Measurements from ENCODE around the gene IQCF2. TPM values are rescaled to one million over a fixed set of nuclear protein-coding genes. Genes with fewer than 3 reads are reported as not detected.

Gene IQCF2
- total RNA-seq, 1 donor from 2014 or later: not detected

DNA sequence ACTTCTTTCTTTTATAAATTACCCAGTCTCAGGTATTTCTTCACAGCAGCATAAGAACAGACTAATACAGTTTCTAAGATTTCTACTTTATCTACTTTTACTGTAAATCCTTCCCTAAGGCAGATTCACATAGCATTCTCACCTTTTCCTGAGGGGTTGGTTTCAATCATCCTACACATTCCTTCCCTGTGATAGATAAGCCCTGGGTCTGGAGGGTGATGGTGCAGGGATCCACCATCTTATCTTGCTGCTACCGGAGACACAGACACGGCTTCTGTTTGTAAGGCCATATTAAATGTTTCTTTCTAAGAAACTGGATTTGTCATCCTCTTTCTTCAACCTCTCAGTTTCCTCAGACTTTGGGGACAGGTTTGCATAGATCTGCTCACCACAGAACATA is 7.9 kb downstream of the IQCF2 start:
- Mint-ChIP-seq H3K27me3 (ENCODE audit: low read depth) (peaks cover 21% of the 10 kb centered on the region), H3K4me3 (no peak overlapping the region), H3K9me3 (no peaks in the 10 kb centered on the region), H3K27ac (ENCODE audit: unreplicated experiment) (no peak overlapping the region), H3K4me1 (no peaks in the 10 kb centered on the region), H3K36me3 (ENCODE audit: low read depth) (no peaks in the 10 kb centered on the region)
- TF ChIP-seq, protein P1, sequence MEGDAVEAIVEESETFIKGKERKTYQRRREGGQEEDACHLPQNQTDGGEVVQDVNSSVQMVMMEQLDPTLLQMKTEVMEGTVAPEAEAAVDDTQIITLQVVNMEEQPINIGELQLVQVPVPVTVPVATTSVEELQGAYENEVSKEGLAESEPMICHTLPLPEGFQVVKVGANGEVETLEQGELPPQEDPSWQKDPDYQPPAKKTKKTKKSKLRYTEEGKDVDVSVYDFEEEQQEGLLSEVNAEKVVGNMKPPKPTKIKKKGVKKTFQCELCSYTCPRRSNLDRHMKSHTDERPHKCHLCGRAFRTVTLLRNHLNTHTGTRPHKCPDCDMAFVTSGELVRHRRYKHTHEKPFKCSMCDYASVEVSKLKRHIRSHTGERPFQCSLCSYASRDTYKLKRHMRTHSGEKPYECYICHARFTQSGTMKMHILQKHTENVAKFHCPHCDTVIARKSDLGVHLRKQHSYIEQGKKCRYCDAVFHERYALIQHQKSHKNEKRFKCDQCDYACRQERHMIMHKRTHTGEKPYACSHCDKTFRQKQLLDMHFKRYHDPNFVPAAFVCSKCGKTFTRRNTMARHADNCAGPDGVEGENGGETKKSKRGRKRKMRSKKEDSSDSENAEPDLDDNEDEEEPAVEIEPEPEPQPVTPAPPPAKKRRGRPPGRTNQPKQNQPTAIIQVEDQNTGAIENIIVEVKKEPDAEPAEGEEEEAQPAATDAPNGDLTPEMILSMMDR (conservative IDR thresholded peaks at IDR 0.05): no peak
- no peak for DNase-seq (ENCODE audit: low read depth, low spot score)

DNA sequence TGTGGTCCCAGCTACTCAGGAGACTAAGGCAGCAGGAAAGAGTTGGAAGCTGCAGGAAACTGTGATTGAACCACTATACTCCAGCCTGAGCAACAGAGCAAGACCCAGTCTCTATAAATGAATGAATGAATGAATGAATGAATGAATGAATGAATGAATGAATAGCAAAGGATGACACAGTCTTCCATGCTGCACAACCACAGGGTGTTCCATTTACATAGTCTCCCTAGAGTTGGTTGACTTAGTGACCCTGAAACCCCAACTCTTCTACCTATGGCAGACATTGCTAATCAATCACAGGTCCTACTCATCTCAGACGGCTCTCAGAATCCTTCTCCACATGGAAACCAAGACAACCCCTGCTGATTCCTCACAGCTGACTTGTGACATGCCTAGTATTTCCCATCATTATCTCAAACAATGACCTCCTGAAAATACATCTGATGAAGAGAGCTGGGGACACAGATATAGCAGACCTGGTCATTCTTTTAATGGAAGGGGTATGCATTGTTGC is 11.9 kb downstream of the IQCF2 start:
- no peaks in the 10 kb centered on the region for H3K4me1 Mint-ChIP-seq
- H3K9me3 Mint-ChIP-seq: no peaks in the 10 kb centered on the region
- no peak overlapping the region for H3K4me3 Mint-ChIP-seq
- H3K27ac Mint-ChIP-seq (ENCODE audit: unreplicated experiment): no peak overlapping the region
- no peak for DNase-seq (ENCODE audit: low read depth, low spot score)
- no peaks in the 10 kb centered on the region for H3K36me3 Mint-ChIP-seq (ENCODE audit: low read depth)
- peaks cover 23% of the 10 kb centered on the region for H3K27me3 Mint-ChIP-seq (ENCODE audit: low read depth)
- TF ChIP-seq, protein P1 (conservative IDR thresholded peaks at IDR 0.05): no peak

DNA sequence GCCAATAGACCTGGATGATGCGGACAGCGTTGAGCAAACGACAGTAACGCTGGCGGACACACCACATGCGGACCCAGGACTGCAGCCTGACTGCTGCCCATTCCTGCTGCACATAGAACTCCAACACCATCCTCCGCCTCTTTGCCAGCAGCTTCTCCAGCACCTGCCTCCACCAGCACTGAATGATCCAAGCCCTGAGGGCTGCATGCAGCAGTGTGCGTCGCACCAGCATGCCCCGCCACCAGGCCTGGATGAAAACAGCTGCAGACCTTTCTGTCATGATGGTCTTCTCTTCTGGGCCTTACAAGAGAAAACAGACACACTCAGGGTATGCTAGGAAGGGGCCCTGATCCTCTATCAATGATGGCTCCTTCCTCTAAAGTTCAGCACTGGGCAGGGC is 12.5 kb downstream of the IQCF2 start:
- no peaks in the 10 kb centered on the region for H3K4me1 Mint-ChIP-seq
- no peaks in the 10 kb centered on the region for H3K36me3 Mint-ChIP-seq (ENCODE audit: low read depth)
- no peak overlapping the region for H3K27ac Mint-ChIP-seq (ENCODE audit: unreplicated experiment)
- TF ChIP-seq, protein P1 (conservative IDR thresholded peaks at IDR 0.05): no peak
- peaks cover 28% of the 10 kb centered on the region for H3K27me3 Mint-ChIP-seq (ENCODE audit: low read depth)
- no peaks in the 10 kb centered on the region for H3K9me3 Mint-ChIP-seq
- H3K4me3 Mint-ChIP-seq: no peak overlapping the region
- DNase-seq (ENCODE audit: low read depth, low spot score): no peak

DNA sequence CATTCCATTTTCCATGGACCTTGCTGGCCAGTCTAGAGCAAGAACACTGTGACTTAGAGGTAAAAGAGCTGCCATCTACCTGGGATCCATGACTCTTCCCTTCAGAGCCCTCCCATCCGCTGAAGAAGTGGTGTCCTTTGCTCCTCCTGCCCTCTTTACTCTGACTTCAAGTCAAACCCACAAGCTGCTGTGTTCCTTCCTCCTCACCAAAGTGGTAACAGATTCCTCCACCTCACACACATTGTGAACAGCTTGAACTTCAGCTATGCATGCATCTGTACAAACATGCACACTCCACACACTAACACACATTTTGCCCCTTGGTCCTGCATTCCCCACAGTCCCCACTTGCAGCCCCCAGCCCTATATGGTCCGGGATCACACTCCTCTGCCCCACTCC is 13.0 kb downstream of the IQCF2 start:
- Mint-ChIP-seq H3K4me3 (no peak overlapping the region), H3K4me1 (no peaks in the 10 kb centered on the region), H3K27ac (ENCODE audit: unreplicated experiment) (no peak overlapping the region), H3K9me3 (no peaks in the 10 kb centered on the region), H3K36me3 (ENCODE audit: low read depth) (no peaks in the 10 kb centered on the region), H3K27me3 (ENCODE audit: low read depth) (peaks cover 24% of the 10 kb centered on the region)
- no peak for DNase-seq (ENCODE audit: low read depth, low spot score)
- TF ChIP-seq, protein P1 (conservative IDR thresholded peaks at IDR 0.05): no peak

DNA sequence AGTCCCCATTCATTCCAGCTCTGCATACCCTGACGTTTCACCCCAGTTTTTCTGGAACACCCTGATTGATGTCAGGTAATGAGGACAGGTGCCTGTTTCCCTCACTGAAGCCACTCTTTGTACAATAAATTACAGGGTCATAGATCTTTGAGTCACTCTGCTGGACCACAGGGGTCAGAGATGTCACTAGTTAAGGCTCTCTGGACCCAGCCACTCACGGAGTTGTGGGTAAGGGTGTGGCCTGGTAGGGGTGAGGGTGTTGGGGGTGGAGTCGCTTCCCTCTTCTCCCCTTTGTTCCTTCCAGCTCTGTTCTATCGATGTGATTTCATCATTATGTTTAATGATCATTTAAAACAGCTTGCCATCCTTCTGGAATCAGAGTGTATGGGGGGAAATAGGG is 13.5 kb downstream of the IQCF2 start:
- TF ChIP-seq, protein P1 (conservative IDR thresholded peaks at IDR 0.05): no peak

More for the DNA sequence above, 13.5 kb downstream of the IQCF2 start:
- Mint-ChIP-seq H3K27ac (ENCODE audit: unreplicated experiment) (no peak overlapping the region), H3K27me3 (ENCODE audit: low read depth) (peaks cover 24% of the 10 kb centered on the region), H3K4me3 (no peak overlapping the region), H3K4me1 (no peaks in the 10 kb centered on the region), H3K36me3 (ENCODE audit: low read depth) (no peaks in the 10 kb centered on the region), H3K9me3 (no peaks in the 10 kb centered on the region)
- DNase-seq (ENCODE audit: low read depth, low spot score): no peak
